Testis (tissue), 3 donors: ENCODE data around the gene RAD51. TPM values are rescaled to one million over a fixed set of nuclear protein-coding genes. Genes with fewer than 3 reads are reported as not detected.

ENCODE experiments used
- DNase-seq: peaks from one replicate; pipeline ENCODE4 v3.0.0-alpha.2; 2019
- H3K27ac ChIP-seq, 2 donors: fragments of 200-600 bp; sonication (generic); one replicate each; pipeline ENCODE4 v1.5.1; 2019
- H3K27me3 ChIP-seq: fragments of 200-600 bp; sonication (generic); one replicate; pipeline ENCODE4 v1.5.1; 2019
- H3K36me3 ChIP-seq: fragments of 200-600 bp; sonication (generic); one replicate; pipeline ENCODE4 v1.5.1; 2017; ENCODE audit warnings: low read depth; ENCODE audit errors: missing control alignments
- H3K4me1 ChIP-seq: fragments of 200-600 bp; sonication (generic); one replicate; pipeline ENCODE4 v1.5.1; 2019
- H3K4me3 ChIP-seq, 2 donors: fragments of 200-600 bp; sonication (generic); one replicate each; pipeline ENCODE4 v1.5.1; 2017 to 2019
- H3K9me3 ChIP-seq: fragments of 200-600 bp; sonication (generic); one replicate; pipeline ENCODE4 v1.5.1; 2017
- CTCF ChIP-seq, 3 experiments: fragments of 450-650 bp in 2 of 3; fragments of 200-600 bp in 1 of 3; sonication (generic) in 1 of 3; IDR thresholded peaks; one replicate each; pipeline ENCODE4 v1.5.1; 2016 to 2019; ENCODE audit warnings: antibody characterized with exemption in 3 of 3, mild to moderate bottlenecking in 2 of 3, moderate library complexity in 1 of 3
- POLR2A ChIP-seq: fragments of 450-650 bp; IDR thresholded peaks from one replicate; pipeline ENCODE4 v1.6.1; 2017; ENCODE audit warnings: antibody characterized with exemption, mild to moderate bottlenecking, moderate library complexity
- WGBS, 2 donors: methylation state at CpG; one replicate each; pipeline ENCODE4 v1.1.5; 2018; 5-methylcytosine and 5-hydroxymethylcytosine counted together
- intact Hi-C: fragments of 100-400 bp; cut with DNase I; formaldehyde crosslinking; loops from one replicate; pipeline ENCODE4 v1.15.1; 2023; ENCODE audit warnings: low total_unique reads
- polyA plus RNA-seq: library from polyadenylated mRNA; stranded (reverse); fragments of 350-450 nt; fragmentation: Illumina TruSeq; extraction: RNeasy Lipid Tissue Mini Kit (QIAGEN cat#74804); gene quantifications from one replicate; pipeline ENCODE4 v1.2.3, GENCODE V29; 2014; ENCODE audit warnings: low read depth, low replicate concordance; ENCODE audit not compliant: insufficient read depth
- total RNA-seq, 2 donors: library from RNA; depleted of rRNA; stranded (reverse); fragments of >200 nt; gene quantifications; one replicate each; pipeline ENCODE4 v1.2.3, GENCODE V29; 2016

RAD51 gene
- total and polyA plus RNA-seq, 3 donors from 2014 or later = 13.8 to 76.1 (median 16.9) TPM

GRCh38 chr15:40723919-40724318 lies 28.9 kb downstream of the RAD51 start:
- no peak overlapping the region for H3K27ac ChIP-seq
- TF ChIP-seq CTCF (IDR thresholded peaks at IDR 0.05) (no peak), POLR2A (no peak)
- WGBS, 2 donors = 90 to 93% methylated on average over 2 of the region's 2 CpGs
- H3K9me3 ChIP-seq = no peaks in the 10 kb centered on the region
- no peaks in the 10 kb centered on the region for H3K4me1 ChIP-seq
- H3K4me3 ChIP-seq = no peak overlapping the region
- no peaks in the 10 kb centered on the region for H3K36me3 ChIP-seq
- H3K27me3 ChIP-seq = no peaks in the 10 kb centered on the region
- no peak for DNase-seq
- intact Hi-C loops = no loop called here

GRCh38 chr15:40731034-40731433 lies 36.1 kb downstream of the RAD51 start:
- 62 to 76% methylated on average over 3 of the region's 3 CpGs for WGBS, 2 donors
- TF ChIP-seq POLR2A (no peak), CTCF (IDR thresholded peaks at IDR 0.05) (no peak)
- no peak overlapping the region for H3K4me3 ChIP-seq
- H3K27me3 ChIP-seq = no peaks in the 10 kb centered on the region
- no peaks in the 10 kb centered on the region for H3K9me3 ChIP-seq
- intact Hi-C loops = no loop called here
- no peaks in the 10 kb centered on the region for H3K36me3 ChIP-seq
- H3K4me1 ChIP-seq = no peaks in the 10 kb centered on the region
- no peak for DNase-seq
- H3K27ac ChIP-seq = no peak overlapping the region

- H3K27me3 ChIP-seq = no peaks in the 10 kb centered on the region
- no peak overlapping the region for H3K4me3 ChIP-seq
- no peaks in the 10 kb centered on the region for H3K36me3 ChIP-seq
- intact Hi-C loops = no loop called here
- TF ChIP-seq POLR2A (no peak), CTCF (IDR thresholded peaks at IDR 0.05) (no peak)
- H3K4me1 ChIP-seq = no peaks in the 10 kb centered on the region
- WGBS, 2 donors = 95 to 100% methylated on average over 4 of the region's 4 CpGs
- no peaks in the 10 kb centered on the region for H3K9me3 ChIP-seq
- H3K27ac ChIP-seq = no peak overlapping the region
- no peak for DNase-seq
Measured at GRCh38 chr15:40736575-40736974, 41.6 kb downstream of the RAD51 start.

- TF ChIP-seq POLR2A = no peak
- no peak for TF ChIP-seq CTCF (IDR thresholded peaks at IDR 0.05)
- Histone ChIP-seq H3K4me3 (no peak overlapping the region), H3K27me3 (no peaks in the 10 kb centered on the region), H3K27ac (no peak overlapping the region), H3K4me1 (no peaks in the 10 kb centered on the region), H3K9me3 (no peaks in the 10 kb centered on the region), H3K36me3 (no peaks in the 10 kb centered on the region)
- no peak for DNase-seq
- intact Hi-C loops = no loop called here
- 93 to 96% methylated on average over 3 of the region's 3 CpGs for WGBS, 2 donors
Measured at GRCh38 chr15:40737048-40737447, 42.1 kb downstream of the RAD51 start.

- whole genome bisulfite sequencing, 2 donors = 45 to 73% methylated on average over 2 of the region's 2 CpGs
- DNase-seq = no peak
- intact Hi-C loops = no loop called here
- Histone ChIP-seq H3K27me3 (no peaks in the 10 kb centered on the region), H3K9me3 (no peaks in the 10 kb centered on the region), H3K36me3 (no peaks in the 10 kb centered on the region), H3K4me1 (no peaks in the 10 kb centered on the region), H3K27ac (no peak overlapping the region), H3K4me3 (no peak overlapping the region)
- TF ChIP-seq POLR2A (no peak), CTCF (IDR thresholded peaks at IDR 0.05) (no peak)
Measured at GRCh38 chr15:40739047-40739446, 44.1 kb downstream of the RAD51 start.
